GM19452 (cell line): ENCODE results near the gene CCDC124.

Experiments used
- ATAC-seq: cut with Tn5 transposase; IDR thresholded peaks from one replicate; pipeline ENCODE4 v1.9.1; 2021; ENCODE audit not compliant: unreplicated experiment

Gene CCDC124

DNA sequence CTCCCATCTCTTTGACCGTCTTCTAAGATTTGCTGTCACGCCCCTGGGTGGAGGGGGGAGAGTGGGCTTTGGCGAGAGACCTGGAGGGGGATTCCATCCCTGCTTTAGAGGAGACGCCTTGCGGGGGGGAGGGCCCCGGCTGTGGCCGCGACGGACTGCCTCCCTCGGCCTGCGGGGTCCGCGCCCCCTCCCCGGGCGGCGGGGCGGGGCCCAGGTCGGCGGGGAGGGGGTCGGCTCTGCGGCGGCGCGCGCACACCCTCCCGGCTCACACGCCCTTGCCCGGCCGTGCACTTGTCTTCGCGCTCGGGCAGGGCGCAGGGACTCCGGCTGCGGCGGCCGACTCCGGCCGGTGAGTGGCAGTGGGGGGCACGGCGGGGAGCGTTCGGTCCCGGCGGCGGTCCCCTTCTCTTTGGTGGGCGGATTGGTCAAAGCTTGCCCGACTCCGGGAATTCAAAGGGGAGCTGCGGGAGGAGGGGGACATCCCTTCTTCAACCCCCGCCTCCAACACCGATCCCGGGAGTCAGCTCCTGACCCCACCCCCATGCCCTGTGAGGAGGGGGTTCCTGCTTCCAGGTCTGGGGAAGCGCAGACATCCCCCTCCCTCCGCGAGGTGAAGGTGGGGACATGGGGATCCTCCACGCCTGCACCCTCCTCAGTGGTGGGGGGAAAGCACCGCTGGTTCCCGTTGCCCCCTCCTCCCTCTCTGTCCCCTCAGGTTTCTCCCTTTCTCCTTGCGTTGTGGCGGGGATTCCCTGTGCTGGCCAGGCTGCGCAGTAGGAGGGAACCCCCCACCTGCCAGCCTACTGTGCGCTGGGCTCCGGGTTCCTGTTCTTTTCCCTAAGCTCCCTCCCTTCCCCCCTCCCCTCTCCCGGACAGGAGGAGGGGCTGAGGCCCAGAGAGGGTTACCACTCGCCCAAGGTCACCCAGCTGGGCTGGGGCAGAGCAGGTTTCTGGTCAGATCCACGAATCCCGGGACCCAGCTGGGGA, 19.5 kb downstream of the CCDC124 start:
- ATAC-seq = no peak

DNA sequence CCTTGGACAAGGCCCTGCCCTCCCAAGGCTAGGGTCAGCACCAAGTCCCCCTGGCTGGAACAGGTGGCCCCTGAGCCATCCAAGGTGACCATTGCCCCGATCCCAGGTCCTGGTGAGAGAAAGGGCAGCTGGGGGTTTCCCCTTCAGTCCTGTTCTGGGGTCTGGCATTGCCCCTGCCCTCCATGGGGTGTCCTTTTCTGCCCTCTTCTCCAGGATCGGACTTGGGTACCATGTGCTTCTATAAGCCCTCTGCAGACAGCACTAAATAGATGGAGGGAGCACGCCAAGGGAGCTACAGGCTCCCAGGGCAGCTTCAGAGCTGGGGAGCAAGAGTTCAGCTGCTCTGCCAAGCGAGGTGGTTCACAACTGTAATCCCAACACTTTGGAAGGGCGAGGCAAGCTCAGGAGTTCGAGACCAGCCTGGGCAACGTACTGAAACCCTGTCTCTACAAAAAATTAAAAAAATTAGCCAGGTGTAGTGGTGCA, 20.5 kb downstream of the CCDC124 start:
- ATAC-seq = no peak

DNA sequence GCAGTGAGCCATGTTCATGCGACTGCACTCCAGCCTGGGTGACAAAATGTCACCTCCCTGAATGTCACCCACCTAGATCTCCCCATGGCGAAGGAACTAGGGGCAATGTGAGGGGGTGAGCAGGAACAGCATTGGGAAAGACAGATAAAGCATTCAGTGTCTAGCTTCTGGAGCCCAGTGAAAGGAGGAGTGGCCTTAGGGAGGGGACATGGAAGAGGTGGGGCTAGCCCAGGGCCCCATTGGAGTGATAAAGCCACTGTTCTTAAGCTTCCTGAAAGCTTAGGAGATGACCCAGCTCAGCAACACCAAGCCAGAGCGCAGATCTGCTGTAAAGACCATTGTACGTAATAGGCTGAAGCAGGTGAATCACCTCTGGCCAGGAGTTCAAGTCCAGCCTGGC, 21.1 kb downstream of the CCDC124 start:
- no peak for ATAC-seq

DNA sequence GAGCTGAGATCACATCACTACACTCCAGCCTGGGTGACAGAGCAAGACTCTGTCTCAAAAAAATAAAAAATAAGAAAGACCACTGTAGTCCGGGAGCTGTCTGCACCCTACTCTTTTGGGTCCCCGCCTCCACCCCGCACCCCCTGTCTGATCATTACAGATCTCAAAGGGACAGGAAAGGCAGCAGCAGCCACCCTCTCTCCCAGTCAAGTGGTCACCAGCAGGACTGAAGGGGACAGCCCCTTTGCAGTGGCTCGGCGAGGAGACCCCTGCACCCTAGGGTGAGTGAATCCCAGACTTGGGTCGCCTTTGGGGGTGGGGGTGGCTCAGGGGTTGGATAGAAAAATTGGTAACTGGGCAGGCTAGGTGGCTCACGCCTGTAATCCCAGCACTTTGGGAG, 21.6 kb downstream of the CCDC124 start:
- ATAC-seq = no peak

DNA sequence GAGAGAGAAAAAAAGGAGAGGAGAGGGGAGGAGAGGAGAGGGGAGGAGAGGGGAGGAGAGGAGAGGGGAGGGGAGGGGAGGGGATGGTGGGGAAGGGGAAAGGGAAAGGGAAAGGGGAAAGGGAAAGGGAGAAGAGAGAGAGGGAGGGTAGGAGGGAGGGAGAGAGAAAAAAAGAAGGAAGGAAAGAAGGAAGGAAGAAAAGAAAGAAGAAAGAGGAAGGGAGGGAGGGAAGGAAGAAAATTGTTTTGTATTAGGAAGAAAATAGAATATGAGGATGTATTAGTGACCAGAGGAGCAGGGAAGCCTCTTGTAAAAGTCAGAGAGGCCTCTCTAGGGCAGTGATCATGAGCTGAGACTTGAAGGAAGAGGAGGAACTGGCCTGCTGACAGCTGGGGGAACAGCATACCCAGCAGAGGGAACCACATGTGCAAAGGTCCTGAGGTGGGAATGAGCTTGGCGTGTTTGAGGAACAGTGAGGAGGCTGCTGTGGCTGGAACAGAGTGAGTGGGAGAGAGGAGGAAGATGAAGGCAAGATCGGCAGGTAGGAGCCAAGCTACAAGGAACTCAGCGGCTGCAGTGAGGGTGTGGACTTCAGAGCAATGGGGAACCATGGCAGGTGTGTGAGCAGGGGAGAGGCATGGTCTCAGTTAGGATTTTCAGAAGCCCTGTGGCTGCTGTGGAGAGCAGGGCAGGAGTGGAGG, 24.5 kb downstream of the CCDC124 start:
- no peak for ATAC-seq

DNA sequence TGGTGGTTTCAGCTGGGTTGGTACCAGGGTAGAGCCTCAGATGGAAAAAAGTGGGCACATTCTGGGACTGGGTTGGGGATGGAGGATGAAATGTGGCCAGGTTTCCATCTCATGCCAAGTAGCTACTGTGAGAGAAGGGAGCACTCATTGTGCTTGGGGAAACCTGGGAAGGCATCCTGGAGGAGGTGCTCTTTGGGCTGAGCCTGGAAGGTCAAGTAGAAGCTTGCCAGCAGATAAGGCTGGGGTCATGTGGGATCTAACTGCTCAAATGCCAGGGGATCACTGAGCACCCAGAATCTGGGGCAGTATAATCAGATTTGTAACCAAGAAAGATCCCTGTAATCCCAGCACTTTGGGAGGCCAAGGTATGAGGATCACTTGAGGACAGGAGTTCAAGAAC, 25.1 kb downstream of the CCDC124 start:
- no peak for ATAC-seq

DNA sequence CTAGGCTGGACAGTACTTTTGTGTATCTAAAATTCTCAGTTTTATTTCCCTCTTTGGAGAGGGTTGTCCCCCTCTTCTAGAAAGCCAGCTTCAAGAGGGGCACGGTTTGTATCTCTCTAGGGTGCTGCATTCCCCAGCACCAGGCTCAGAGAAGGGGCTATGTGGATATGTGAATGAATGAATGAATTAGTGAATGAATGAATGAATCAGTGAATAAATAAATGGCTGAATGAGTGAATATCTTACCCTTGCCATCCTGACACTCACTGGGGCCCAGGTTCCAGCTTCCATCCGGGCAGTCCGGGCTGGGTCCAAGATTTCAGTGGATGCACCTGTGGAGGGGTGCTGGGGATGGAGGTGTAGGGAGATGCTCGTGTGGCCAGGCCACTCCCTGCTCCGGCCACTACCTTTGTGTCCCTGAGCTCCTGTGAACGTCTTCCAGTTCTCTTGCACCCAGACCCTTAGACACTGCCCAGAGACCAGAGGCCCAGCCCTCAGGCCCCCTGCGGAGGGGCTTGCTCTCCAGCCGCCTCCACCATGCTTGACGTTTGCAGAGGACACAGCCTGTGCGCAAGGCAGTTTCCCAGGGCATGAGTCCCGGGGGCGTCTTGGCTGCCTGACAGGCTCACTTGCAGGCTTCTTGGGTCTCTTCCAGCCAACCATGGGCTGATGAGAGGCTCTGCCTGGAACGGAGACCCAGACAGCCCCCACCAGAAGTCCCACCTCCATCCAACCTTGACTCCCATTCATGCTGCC, 31.3 kb downstream of the CCDC124 start:
- no peak for ATAC-seq

DNA sequence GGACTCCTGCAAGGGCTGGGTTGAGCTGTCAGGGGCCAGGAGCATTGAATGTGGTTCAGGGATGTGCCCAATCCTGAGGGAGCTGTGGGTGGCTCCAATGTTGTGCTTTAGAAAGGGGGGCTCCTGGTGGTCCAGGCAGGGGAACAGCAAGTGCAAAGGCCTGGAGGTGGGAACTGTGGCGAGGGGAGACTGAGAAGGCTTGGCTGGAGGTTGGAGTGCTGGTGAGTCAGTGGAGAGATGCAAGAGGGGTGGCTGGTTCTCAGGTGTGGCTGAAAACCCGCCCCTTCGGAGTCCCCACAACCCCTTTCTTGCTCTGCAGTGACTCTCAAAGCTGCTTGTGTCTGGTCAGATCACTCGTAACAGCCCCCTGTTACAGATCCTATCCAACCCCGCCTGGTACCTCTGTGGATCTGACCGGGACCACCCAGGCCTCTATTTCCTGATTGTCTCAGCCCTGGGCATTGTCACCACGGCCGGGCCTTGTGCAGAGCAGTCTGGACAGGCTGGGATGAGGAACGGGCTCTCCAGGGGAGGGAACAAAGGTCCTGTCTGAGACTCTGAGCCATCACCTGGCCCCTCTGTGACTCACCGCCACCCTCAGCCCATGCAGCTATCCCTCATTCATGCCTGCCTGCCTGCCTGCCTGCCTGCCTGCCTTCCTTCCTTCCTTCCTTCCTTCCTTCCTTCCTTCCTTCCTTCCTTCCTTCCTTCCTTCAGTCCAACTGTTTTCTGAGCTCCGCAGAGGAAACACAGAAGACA, 32.7 kb downstream of the CCDC124 start:
- ATAC-seq = no peak

DNA sequence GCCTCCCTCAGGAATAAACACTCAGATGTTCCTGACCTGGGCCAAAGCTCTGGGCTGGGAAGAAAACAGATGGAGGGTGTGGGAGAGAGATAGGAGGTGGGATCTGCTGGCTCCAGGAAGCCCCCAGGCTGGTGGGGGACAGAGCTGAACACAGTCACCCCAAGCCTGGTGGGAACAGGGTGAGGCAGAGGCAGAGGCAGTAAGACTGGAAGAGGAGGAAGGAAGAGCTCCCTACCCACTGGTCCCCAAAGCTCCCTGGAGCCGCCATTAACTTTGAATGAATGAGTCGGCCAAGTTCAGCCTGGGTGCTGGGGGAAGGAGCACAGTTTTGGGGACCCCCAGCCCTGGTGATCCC, 33.3 kb downstream of the CCDC124 start:
- ATAC-seq = no peak

DNA sequence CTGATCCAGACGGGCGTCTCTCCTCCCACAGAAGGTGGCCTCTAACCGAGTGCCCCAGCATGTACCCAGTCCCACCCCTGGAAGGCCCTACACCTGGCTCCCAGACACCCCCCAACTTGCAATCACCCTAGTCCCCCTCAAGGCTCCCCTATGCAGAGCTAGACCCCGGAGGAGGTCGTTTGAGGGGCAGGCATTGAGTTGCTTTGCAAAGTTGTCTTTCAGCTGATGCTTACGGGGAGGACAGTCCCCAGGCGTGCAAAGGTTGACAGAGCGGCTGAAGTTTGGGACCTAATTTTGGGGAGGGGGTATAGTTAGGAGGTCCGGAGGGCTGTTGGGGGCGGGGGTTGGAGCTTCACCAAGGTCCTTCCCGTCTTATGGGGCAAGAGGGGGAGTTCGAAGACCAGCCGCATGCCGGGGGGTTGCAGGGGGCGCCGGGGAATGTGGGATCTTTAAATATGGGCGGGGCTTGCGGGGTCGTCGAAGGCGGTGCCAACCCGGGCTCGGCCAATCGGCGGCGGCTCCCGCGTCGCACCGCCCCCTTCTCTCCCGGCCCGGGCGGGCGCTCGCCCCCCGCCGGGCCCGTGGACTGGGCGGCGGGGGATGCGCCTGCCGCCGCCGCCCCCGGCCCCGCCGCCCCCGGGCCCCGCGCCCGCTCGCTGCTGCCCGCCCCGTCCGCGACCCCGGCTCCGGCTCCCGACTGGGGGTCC, 33.9 kb downstream of the CCDC124 start, which contains the start of gene KCNN1:
TSS of gene KCNN1 (plus strand) at position 558 of the 707 bp plus-strand sequence. CDS start 6,782 bp downstream, outside the sequence.
- ATAC-seq = no peak

DNA sequence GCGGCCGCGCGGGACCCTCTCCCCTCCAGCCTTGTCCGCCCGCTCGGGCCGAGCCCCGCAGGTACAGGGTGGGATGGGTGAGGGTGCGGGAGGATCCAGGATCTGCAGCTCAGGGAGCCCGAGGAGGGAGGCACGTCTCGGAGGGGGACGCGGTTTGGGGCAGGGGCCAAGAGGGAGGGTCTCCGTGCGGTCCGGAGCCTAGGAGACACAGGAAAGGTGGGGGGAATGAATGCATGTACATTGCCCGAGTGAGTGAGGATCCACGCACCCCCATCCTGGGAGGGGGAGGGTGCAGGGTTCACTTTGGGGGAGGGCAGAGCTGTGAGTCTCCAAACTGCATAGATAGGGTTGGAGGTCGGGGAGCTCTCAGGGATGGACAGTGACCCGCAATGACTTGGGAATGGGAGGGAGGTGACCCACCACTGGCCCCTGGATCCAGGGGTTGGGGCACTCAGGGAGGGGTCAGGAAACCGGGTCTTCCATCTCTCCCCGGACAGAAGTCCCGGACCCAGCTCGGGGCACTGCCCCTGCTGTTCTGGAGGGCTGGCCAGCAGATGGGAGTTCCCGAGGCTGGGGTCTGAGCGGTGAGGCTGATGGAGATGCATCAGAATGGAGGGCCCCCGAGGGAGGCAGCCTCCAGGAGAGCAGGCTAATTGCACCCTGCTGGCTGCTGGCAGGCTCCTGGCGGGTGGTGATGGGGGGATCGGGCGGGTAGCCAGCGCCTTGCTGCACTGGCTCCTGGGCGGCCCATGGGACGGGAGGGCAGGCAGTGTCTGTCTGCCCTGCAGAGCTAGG, 34.6 kb downstream of the CCDC124 start:
- no peak for ATAC-seq

DNA sequence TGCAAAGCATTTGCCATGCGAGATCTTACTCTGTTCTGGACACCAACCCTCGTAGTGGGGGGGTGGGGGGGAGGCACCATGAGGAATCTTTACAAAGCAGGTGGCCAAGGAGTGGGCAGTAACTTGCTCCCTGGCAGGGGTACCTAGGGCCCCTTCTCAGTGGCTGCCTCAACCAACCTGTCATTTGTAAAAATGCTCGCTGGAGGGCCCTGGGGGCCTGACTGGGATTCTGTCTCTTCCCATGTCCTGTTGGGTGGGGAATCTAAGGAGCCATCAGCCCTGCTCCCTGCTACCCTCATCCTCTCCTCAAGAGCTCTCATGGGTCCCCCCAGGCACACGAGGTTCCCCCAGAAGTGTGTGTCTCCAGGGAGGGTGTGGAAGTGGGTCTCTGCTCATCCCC, 35.5 kb downstream of the CCDC124 start:
- ATAC-seq = no peak

DNA sequence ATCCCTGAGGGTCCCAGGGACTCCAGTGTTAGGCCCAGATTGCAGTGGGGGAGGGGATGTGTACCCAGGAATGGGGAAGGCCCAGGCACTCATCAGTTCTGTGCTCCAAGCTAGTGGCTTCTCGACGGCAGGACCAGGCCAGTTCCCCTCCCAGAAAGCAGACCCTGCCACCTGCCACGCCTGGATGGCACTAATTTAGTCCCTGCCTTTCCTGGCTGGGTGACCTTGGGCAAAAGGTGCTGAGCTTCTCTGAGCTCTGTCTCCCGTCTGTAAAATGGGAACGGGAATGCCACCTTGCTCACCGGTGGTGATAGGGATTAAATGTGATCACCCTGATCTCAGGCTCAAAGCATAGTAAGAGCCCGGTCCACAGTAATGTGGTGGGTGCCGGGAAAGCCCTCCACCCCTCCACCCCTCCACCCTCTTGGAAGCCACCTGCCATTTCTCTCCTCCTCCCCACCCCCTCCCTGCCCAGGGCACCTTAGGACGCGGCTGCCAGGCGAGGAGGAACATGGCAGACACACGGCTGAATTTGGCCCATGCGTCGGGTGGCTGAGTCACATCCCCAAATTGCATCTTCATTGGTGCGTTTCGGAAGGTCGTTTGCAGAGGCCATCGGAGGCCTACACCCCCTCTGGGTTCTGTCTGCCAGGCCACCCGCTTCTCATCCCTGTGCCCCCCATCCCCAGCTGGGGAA, 36.4 kb downstream of the CCDC124 start:
- no peak for ATAC-seq

DNA sequence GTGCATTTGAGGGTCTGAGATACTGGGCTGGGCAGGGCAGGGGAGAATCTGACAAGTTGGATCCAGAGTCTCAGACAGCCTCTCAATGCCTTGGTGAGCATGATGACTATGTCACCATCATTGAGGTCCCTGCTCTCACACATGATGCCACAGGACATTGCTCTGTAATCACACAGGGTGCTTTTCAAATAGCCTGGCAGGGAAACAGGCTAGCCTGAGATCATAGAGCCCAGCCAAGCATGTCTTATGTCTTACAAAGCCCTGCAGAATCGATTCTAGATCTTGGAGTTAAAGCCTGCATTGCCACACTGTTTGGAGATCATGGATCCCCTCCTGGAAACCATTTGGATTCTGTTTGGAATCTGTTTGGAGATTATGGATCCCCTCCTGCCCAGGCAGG, 39.4 kb downstream of the CCDC124 start:
- no peak for ATAC-seq

DNA sequence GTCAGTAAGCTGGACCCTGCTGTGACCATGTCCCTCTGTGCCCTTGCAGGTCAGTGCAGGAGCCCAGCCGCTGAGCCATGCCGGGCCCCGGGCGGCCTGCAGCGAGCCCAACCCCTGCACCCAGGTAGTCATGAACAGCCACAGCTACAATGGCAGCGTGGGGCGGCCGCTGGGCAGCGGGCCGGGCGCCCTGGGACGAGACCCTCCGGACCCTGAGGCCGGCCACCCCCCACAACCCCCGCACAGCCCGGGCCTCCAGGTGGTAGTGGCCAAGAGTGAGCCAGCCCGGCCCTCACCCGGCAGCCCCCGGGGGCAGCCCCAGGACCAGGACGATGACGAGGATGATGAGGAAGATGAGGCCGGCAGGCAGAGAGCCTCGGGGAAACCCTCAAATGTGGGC, 40.9 kb downstream of the CCDC124 start:
- no peak for ATAC-seq

DNA sequence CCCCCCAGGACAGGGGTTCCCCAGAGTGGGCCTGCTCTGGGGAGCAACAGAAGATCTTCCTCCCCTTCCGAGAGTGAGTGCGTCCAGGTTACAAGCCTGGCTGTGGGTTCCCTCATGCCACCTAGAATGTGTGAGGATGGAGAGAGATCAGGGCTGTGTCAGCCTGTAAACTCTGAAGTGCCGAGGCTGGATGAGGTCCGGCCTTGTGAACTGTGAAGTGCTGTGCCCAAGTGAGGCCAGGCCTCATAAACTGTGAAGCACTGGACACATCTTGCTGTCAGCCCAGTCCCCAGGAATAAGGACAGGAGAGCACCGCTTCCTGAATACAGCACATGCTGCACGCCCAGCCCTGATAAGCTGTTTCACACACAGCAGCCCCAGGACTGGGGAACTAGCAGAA, 41.7 kb downstream of the CCDC124 start:
- ATAC-seq = no peak

DNA sequence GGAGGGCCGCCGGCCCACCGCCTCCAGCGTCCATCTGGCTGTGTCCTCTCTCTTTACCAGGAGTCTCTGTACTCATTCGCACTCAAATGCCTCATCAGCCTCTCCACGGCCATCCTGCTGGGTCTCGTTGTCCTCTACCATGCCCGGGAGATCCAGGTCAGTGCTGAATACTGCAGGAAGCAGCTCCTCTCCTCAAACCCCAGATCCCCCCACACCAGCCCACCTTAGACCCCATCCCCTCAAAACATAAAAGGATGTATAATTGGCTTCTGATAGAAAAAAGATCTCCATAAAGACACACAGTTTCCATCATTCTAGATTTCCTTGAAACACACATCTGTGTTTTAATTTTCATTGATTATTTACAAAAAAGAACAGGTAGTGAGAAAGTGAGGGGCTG, 42.2 kb downstream of the CCDC124 start:
- ATAC-seq = no peak

DNA sequence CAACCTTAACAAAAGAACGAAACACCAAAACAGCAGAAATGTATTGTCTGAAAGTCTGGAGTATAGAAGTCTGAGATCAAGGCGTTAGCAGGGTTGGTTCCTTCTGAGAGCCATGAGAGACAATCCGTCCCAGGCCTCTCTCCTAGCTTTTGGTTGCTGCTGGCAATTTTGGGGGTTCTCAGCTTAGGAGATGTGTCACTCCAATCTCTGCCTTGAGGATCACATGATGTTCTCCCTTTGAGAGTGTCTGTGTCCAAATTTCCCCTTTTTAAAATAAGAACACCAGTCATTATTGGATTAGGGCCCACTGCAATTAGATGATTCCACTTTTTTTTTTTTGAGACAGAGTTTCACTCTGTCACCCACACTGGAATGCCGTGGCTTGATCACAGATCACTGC, 44.2 kb downstream of the CCDC124 start:
- no peak for ATAC-seq

DNA sequence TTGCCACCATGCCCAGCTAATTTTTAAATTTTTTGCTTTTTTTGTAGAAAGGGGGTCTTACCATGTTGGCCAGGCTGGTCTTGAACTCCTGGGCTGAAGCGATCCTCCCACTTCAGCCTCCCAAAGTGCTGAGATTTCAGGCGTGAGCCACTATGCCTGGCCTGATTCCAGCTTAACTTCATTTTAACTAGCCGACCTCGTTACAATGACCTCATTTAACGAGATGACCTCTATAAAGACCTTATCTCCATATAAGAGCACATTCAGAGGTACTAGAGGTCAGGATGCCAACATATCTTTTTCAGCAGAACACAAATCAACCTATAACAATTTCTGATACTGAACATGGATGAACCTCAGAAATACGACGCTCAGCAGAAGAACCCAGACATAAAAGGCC, 44.7 kb downstream of the CCDC124 start:
- no peak for ATAC-seq
